Measurements from ENCODE around the gene MLIP.

- TF ChIP-seq EZH2 (IDR thresholded peaks at IDR 0.05; ENCODE audit: insufficient read depth, poor library complexity, severe bottlenecking) (no peak), EZH2phosphoT487 (IDR thresholded peaks at IDR 0.05; ENCODE audit: insufficient read depth, low read depth) (no peak)
Measured at GRCh38 chr6:54179152-54179551, 67.9 kb downstream of the MLIP start.
